ENCODE measurements around the gene KCTD5.

KCTD5 gene

DNA sequence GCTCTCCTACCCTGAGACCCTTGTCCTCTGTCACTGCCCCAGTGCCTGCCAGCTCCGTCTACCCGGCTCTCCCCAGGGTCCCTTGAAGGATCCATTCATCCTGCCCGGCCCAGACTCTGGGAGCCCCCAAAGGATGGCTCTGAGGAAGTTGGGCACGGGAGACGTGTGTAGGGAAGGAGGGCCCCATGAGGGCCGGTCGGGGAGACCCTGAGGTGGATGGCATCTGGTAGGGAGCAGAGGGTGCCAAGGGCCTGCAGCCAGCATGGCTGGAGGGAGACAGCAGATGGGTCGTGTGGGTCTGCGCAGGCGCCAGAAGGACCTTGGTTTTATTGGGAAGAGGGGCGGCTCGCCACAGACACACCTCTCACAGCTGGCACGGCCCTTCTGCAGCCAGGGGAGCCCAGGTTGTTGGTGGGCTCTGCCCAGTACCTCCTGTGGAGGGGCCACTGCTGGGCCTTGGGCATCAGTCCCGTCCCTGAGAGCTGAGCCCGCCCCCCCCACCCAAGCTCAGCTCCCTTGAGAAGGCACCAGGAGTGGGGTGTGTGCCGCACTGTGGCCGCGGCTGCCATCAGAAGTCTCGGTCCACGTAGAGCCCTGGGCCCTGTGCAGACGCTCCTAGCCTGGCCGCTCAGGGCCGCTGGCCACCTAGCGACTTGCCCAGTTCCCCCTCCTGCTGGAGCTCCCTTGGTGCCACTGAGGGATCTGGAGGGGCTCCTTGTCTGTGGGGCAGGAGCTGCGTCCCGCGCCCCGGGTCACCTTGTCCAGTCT lies 16.0 kb downstream of the KCTD5 start:
- DNase-seq: no peak

DNA sequence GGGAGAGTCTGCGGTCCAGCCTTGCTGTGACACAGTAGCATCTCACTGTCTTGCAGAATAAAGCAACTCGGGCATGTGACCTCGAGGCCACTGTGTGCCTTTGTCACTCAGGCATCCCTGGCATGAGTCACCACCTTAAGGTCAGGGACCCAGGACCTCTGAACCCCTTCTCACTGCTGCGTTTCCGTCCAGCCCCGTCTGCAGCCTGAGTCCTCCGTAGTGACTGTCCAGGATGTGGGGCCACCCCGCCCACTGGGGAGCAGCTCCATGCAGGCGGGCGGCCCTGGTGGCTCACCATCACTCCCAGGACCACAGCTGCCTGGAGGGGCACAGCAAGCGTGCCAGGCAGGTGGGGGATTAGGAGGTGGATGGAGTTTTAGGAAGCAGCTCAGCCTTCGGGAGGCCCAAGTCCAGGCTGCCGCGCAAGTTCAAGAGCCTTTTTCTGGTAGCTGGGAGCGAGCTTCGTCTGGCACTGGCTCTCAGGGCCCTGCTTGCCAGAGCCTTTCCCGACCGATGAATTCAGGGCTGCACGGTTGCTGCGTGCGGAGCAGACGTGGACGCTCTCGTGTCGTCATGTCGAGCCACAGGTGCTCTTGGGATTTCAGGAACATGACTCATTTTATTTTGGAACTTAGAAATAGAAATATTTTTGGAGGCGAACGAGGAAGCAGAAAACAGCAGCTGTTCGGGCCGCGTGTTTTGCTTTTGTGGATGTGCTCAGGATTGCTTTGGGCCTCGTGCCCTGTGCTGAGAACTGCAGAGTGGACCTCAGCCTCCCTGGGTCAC lies 16.8 kb downstream of the KCTD5 start:
- DNase-seq: no peak

DNA sequence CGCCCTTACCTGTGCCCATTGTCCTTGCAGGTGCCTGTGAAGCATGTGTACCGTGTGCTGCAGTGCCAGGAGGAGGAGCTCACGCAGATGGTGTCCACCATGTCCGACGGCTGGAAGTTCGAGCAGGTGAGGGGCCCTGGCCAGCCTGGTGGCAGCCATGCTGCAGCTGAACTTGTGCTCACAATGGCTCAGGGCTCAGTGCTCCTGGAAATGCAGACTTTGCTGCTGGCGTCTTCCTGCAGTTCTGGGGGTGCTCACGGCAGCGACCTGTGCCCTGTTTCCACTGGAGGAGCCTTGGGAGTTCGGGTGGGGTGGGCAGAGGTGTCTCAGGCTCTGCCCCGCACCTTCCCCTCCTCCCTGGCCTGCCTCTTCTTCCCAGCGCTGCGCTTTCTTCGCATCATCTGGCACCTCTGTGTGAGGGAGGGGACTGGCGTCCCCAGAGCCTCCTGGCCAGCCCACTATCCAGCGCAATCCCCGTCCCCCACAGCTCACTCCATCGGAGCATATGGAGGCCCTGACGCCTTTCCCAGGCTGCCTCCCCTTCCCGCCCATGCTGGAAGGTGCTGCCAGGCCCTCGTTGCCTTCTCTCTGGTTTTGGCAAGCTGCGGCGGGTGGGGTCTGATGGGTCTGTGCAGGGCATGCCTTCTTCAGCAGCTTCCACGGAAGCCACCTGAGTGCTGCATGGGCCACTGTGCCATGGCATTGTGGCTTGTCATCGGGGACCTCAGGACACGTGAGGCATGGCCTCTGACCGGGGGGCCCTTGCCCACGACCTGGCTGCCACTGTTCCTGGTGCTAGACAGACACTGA lies 17.7 kb downstream of the KCTD5 start:
- DNase-seq: no peak

DNA sequence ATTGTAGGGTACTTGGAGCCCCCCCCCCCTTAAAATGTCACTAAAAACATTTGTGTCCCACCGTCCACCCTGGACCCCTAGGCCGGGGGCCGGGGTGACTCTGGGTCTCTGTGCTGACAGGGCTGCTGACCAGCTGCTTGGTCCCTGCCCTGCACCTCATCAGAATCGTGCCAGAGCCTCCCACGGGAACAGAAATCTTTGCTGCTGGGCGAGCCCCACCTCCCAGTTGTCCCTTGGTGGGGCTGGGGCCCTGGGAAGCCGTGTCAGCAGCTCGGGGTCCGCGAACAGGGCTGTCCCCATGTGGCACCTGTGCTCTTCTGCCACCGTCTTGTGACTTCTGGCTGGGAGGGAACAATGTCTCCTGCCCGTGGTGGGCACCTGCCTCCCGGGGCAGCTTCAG lies 18.5 kb downstream of the KCTD5 start:
- no peak for DNase-seq

- DNase-seq: no peak
These were observed 18.9 kb downstream of the KCTD5 start for GRCh38 chr16:2701272-2701671.

- no peak for DNase-seq
These were observed 19.6 kb downstream of the KCTD5 start for GRCh38 chr16:2701713-2702437.

DNA sequence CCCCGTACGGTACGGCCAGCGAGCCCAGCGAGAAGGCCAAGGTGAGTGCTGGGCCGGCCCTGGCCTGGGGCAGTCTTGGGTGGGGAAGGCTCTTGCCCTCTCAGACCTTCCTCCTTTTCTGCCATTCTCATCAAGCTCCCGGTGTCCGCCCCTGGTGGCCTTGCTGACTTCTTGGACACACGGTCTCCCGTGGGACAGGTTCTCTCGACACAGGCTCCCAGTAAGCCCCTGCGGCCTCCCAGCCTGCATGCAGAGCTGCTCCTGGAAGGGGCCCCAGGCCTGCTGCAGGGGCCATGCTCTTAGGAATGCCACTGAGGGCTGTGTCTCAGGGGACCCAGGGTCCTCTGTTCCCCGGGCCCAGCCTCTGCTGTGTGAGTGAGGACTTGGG lies 20.1 kb downstream of the KCTD5 start:
- no peak for DNase-seq

GRCh38 chr16:2702871-2703745 lies 20.8 kb downstream of the KCTD5 start:
- no peak for DNase-seq

GRCh38 chr16:2704166-2704982 lies 22.1 kb downstream of the KCTD5 start:
- no peak for DNase-seq

DNA sequence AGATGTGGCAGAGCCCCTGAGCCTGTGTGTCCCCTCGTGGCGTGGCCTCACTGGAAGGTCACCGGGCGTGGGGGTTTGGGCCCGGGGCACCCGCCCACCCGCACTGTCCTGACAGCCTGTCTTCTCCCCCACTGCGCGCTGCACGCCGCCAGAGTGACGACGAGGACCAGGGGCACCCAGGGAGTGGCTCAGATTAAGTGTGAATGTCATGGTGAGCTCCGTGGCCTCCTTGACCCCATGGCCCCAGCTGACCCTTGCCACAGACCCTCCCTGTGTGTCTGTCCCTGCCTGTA lies 22.6 kb downstream of the KCTD5 start:
- no peak for DNase-seq

GRCh38 chr16:2705351-2705750 lies 23.0 kb downstream of the KCTD5 start:
- DNase-seq: no peak

DNA sequence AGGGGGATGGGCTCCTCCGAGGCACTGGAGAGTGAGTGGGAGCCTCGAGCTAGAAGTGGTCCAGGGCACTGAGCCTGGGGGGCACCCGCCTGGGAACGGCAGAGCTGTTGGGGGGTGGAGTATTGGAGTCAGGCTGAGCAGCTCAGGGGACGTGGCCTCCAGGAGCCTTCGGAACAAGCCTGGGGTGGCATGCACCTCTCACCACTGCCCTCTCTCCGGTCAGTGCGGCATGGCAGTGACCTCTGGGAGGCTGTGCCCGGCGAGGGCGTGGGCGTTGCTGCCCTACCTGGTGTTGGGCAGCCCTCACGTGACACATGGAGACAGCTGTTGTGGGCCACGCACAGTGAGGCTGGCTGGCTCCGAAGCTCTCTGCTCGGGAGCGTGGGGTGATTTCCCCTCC lies 23.8 kb downstream of the KCTD5 start:
- no peak for DNase-seq

- DNase-seq: no peak
These were observed 24.4 kb downstream of the KCTD5 start for GRCh38 chr16:2706611-2707311.

GRCh38 chr16:2707368-2708289 lies 25.3 kb downstream of the KCTD5 start:
- DNase-seq: no peak

- no peak for DNase-seq
These were observed 25.9 kb downstream of the KCTD5 start for GRCh38 chr16:2708290-2708639.

- DNase-seq: no peak
These were observed 26.7 kb downstream of the KCTD5 start for GRCh38 chr16:2708955-2709587.

GRCh38 chr16:2709588-2709984 lies 27.3 kb downstream of the KCTD5 start:
- no peak for DNase-seq

DNA sequence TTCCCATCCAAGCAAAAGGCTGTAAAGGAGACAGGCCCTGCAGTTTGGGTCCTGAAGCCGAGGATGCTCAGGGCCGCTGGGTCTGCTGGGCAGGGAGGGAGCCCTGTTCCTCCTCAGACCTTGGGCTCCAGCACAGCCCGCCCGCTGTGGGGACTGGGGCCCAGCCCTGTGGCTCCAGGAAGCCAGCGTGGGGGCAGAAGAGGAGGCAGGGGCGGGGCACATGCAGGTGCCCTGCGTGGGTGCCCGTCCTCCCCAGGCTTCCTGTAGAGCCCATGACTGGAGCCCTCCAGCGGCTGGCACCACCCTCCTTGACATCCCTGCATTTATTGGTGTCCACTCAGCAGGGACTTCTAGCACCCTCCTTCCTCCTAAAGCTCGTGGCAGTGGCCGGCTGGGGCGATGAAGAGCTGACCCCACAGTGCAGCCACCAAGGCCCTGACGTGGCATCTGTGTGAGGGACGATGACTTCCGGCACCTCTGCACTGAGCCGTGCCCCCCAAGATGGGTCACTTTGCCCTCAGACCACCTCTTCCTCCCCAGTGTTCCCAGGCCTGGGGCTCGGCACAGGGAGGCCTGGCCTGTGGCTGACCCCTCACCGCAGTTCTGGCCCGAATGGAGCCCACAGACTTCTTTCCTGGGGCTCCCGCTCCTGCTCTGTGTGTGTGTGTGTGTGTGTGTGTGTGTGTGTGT lies 27.8 kb downstream of the KCTD5 start:
- no peak for DNase-seq
